H1 (cell line): ENCODE measurements around the gene MORF4L1.

ENCODE experiments used
- CHD2 ChIP-seq: IDR thresholded peaks from 2 replicates; pipeline ENCODE4 v1.6.1; 2012; ENCODE audit warnings: low read length, improper control_type of control experiment
- EZH2 ChIP-seq: fragments of 200-600 bp; sonication (generic); IDR thresholded peaks from 2 replicates; pipeline ENCODE4 v1.7.1; 2012; ENCODE audit warnings: low read depth, mild to moderate bottlenecking, moderate library complexity, low read length, inconsistent platforms; ENCODE audit not compliant: severe bottlenecking
- FOSL1 ChIP-seq: IDR thresholded peaks from 2 replicates; pipeline ENCODE4 v1.6.1; 2011; ENCODE audit warnings: mild to moderate bottlenecking, low read depth, low read length, moderate library complexity; ENCODE audit not compliant: insufficient read depth
- KDM1A ChIP-seq: fragments of 200-600, 300-600 bp; sonication (generic); IDR thresholded peaks from 2 replicates; pipeline ENCODE4 v1.7.1; 2016; ENCODE audit warnings: mild to moderate bottlenecking, low read length, borderline replicate concordance
- MAFK ChIP-seq: IDR thresholded peaks from 2 replicates; pipeline ENCODE4 v1.6.1; 2012; ENCODE audit warnings: low read depth, mild to moderate bottlenecking, improper control_type of control experiment, low read length
- PHF8 ChIP-seq: fragments of 200-600 bp; sonication (generic); conservative IDR thresholded peaks from 2 replicates; pipeline ENCODE4 v1.7.1; 2012; ENCODE audit warnings: low read depth, mild to moderate bottlenecking, inconsistent platforms, low read length, moderate library complexity
- POLR2A ChIP-seq, 2 experiments: IDR thresholded peaks; 1 replicate in 1 of 2; 2 replicates in 1 of 2; pipeline ENCODE4 v1.6.1; 2011; ENCODE audit warnings: low read depth in 2 of 2, low read length in 2 of 2, mild to moderate bottlenecking in 2 of 2; ENCODE audit errors: control extremely low read depth in 1 of 2
- TAF1 ChIP-seq: IDR thresholded peaks from 2 replicates; pipeline ENCODE4 v1.6.1; 2011; ENCODE audit warnings: mild to moderate bottlenecking, low read depth, low read length
- YY1 ChIP-seq: IDR thresholded peaks from 2 replicates; pipeline ENCODE4 v1.6.1; 2011; ENCODE audit warnings: low read depth, mild to moderate bottlenecking, low read length
- TF ChIP-seq, protein P1 (sequence below): IDR thresholded peaks from 2 replicates; pipeline ENCODE4 v1.6.1; 2012; ENCODE audit warnings: inconsistent platforms
- TF ChIP-seq, protein P2 (sequence below), 3 experiments: IDR thresholded peaks; 1 replicate in 2 of 3; 2 replicates in 1 of 3; pipeline versions ENCODE4 v1.5.1 to v1.6.1; 2011; ENCODE audit warnings: low read length in 3 of 3, mild to moderate bottlenecking in 3 of 3, inconsistent platforms in 2 of 3, low read depth in 1 of 3, moderate library complexity in 1 of 3; ENCODE audit not compliant: insufficient read depth in 1 of 3; ENCODE audit errors: control extremely low read depth in 1 of 3
- TF ChIP-seq, protein P3 (sequence below): IDR thresholded peaks from 2 replicates; pipeline ENCODE4 v1.6.1; 2012; ENCODE audit warnings: low read length, inconsistent platforms

DNA sequence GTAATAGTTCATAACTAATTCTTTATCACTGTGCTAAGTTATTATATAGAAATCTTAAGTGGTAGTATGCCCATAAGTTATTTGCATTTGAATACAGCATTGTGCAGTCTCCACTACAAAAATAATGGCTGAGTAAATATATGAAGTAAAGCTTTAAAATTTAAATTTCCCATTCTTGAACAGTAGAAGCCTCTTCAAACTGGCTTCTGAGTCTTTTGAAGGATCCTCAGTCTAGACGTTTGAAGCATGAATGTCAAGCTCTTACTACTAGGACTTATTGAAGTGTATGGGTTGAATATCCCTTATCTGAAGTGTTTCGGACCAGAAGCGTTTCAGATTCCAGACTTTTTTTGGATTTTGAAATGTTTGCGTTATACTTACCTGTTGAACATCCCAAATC is 16.3 kb downstream of the MORF4L1 start:
- TF ChIP-seq CHD2 (no peak), POLR2A (IDR thresholded peaks at IDR 0.05; ENCODE audit: control extremely low read depth in 1 of 2, low read depth in 2 of 2, low read length in 2 of 2) (no peak), KDM1A (no peak), TAF1 (no peak), FOSL1 (no peak), PHF8 (no peak), YY1 (no peak), MAFK (no peak), EZH2 (no peak)
- TF ChIP-seq, protein P1, sequence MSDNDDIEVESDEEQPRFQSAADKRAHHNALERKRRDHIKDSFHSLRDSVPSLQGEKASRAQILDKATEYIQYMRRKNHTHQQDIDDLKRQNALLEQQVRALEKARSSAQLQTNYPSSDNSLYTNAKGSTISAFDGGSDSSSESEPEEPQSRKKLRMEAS = no peak
- TF ChIP-seq, protein P2, sequence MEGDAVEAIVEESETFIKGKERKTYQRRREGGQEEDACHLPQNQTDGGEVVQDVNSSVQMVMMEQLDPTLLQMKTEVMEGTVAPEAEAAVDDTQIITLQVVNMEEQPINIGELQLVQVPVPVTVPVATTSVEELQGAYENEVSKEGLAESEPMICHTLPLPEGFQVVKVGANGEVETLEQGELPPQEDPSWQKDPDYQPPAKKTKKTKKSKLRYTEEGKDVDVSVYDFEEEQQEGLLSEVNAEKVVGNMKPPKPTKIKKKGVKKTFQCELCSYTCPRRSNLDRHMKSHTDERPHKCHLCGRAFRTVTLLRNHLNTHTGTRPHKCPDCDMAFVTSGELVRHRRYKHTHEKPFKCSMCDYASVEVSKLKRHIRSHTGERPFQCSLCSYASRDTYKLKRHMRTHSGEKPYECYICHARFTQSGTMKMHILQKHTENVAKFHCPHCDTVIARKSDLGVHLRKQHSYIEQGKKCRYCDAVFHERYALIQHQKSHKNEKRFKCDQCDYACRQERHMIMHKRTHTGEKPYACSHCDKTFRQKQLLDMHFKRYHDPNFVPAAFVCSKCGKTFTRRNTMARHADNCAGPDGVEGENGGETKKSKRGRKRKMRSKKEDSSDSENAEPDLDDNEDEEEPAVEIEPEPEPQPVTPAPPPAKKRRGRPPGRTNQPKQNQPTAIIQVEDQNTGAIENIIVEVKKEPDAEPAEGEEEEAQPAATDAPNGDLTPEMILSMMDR (IDR thresholded peaks at IDR 0.05; ENCODE audit: control extremely low read depth in 1 of 3, insufficient read depth in 1 of 3, low read depth in 1 of 3, low read length in 3 of 3) = no peak
- TF ChIP-seq, protein P3, sequence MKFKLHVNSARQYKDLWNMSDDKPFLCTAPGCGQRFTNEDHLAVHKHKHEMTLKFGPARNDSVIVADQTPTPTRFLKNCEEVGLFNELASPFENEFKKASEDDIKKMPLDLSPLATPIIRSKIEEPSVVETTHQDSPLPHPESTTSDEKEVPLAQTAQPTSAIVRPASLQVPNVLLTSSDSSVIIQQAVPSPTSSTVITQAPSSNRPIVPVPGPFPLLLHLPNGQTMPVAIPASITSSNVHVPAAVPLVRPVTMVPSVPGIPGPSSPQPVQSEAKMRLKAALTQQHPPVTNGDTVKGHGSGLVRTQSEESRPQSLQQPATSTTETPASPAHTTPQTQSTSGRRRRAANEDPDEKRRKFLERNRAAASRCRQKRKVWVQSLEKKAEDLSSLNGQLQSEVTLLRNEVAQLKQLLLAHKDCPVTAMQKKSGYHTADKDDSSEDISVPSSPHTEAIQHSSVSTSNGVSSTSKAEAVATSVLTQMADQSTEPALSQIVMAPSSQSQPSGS = no peak
